NCI-H1694 treated with DMSO at 0.1 percent for 48 hours (cell line): ENCODE data around the gene TNP2.

Experiments used
- DNase-seq: peaks from one replicate; lab custom pipeline; 2025; lab: John Stamatoyannopoulos, UW

Gene TNP2

GRCh38 chr16:11268921-11269375, at the start of gene TNP2:
TSS of gene TNP2 (minus strand) at chr16:11269325. CDS start at chr16:11269262, 63 bp downstream.
- DNase-seq, result no peak

GRCh38 chr16:11318817-11319216, 49.7 kb upstream of the TNP2 start:
- no peak for DNase-seq

- DNase-seq, result no peak
These were observed 47.3 kb upstream of the TNP2 start for GRCh38 chr16:11316331-11317015.

- DNase-seq, result no peak
These were observed 46.4 kb upstream of the TNP2 start for GRCh38 chr16:11315510-11315909.

GRCh38 chr16:11314309-11314894, 45.3 kb upstream of the TNP2 start:
- no peak for DNase-seq

GRCh38 chr16:11313493-11314308, 44.6 kb upstream of the TNP2 start:
- no peak for DNase-seq

GRCh38 chr16:11312718-11313492, 43.8 kb upstream of the TNP2 start:
- no peak for DNase-seq

- no peak for DNase-seq
These were observed 42.0 kb upstream of the TNP2 start for GRCh38 chr16:11310997-11311561.

GRCh38 chr16:11310634-11310977, 41.5 kb upstream of the TNP2 start:
- no peak for DNase-seq

- no peak for DNase-seq
These were observed 40.9 kb upstream of the TNP2 start for GRCh38 chr16:11309895-11310633.

GRCh38 chr16:11308493-11309283, 39.6 kb upstream of the TNP2 start:
- DNase-seq, result no peak

- DNase-seq, result no peak
These were observed 38.7 kb upstream of the TNP2 start for GRCh38 chr16:11307639-11308492.

- no peak for DNase-seq
These were observed 38.0 kb upstream of the TNP2 start for GRCh38 chr16:11306997-11307638.

- no peak for DNase-seq
These were observed 37.3 kb upstream of the TNP2 start for GRCh38 chr16:11306381-11306780.

GRCh38 chr16:11303405-11304138, 34.4 kb upstream of the TNP2 start:
- no peak for DNase-seq

GRCh38 chr16:11302977-11303376, 33.9 kb upstream of the TNP2 start:
- DNase-seq, result no peak

GRCh38 chr16:11301645-11302501, 32.7 kb upstream of the TNP2 start:
- no peak for DNase-seq
